ENCODE data around the gene TNFAIP1.
"Not testable (repeated sequence)": the region's sequence is repeated elsewhere in the genome, so short reads cannot be mapped to it uniquely, and the experiment has no call there.

TNFAIP1 gene

DNA sequence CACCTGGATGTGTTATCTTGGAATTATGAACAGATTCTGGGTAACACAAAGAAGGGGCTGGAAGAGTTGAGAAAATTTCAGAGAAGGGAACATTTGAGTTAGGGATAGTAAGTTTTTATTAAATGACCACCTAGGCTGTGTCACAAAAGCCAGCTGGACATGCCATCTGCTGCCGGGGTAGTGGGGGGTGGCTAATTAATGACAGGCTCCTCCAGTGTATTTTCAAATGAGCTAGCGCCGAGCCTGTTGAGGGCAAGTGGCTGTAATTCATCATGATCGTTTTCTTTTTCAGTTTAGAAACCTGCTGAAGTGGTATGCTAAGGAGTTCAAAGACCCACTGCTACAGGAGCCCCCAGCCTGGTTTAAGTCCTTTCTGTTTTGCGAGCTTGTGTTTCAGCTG lies 10.3 kb upstream of the TNFAIP1 start:
- DNase-seq (ENCODE audit: low spot score), result no peak

DNA sequence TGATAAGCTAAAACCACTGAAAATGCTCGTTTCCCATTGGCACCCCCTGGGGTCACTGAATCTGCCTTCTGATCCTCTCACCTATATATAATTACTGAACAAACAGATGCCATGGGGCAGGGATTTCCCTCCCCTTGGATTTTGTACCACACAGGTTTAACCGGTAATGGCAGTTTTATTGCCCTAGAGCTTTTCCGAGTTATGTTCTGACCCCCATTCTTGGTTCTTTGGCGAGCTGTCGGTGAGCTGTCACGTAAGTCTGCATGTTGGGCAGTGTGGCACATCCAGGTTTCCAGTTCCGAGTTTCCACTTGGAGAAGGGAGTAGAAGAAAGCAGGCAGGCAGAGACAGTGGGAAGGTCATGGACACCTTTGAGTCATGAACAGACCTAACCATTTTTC lies 9.4 kb upstream of the TNFAIP1 start:
- no peak for DNase-seq (ENCODE audit: low spot score)

DNA sequence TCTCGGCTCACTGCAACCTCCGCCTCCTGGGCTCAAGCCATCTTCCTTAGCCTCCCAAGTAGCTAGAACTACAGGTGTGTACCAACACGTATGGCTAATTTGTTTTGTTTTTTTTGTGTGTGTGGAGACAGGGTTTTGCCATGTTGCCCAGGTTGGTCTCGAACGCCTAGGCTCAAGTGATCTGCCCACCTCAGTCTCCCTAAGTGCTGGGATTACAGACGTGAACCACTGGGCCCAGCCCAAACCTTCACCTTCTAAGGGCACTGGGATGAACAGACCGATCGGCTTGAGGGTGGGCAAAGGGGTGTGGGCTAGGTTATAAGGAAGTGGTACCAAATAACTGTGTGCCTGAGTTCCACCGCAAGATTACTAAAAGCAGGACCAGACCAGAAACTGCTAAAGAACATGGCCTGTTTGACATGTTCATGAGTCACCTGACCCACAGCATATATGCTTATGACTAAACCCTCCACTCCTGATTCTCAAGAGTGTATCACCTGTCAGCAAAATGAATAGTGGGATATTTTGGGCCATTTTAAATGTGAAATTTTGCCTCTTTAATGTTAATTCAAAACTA lies 8.4 kb upstream of the TNFAIP1 start:
- DNase-seq (ENCODE audit: low spot score), result no peak

DNA sequence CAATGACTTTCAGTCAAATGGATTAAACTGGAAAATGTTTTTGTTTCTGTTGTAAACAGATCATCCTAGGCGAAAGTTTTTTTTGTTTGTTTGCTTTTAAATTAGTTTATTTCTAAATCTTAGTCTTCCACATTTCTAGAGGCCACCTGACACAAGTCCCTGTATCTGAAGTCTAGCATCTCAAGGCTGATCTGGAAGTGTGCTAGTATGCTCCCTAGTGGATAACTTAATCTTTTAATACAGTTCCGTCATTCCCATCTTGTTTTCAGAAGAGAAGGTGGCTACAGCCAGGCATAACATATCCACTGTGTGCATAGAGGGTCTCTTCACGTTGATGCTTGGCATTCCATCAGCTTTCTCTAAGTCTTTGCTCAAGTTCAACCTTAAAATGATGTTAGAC lies 7.9 kb upstream of the TNFAIP1 start:
- no peak for DNase-seq (ENCODE audit: low spot score)

DNA sequence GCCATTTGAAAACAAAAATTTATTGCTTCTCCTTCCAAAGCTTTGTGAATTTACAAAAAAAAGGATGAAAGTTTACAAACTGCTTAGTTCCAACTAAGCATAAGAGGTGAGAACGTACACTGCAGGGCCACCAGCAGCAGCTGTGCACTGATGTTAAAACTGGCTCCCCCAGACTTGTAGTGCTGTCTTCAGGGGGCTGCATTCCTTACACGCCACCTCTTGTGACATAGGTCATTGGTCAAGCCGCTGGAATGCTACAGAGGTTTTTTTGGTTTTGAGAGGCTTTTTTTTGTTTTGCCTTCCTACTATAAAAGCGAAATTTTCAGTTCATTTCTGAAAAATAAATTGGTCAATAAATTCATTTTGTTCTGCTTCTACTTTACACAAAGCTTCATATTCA lies 7.2 kb upstream of the TNFAIP1 start:
- no peak for DNase-seq (ENCODE audit: low spot score)

DNA sequence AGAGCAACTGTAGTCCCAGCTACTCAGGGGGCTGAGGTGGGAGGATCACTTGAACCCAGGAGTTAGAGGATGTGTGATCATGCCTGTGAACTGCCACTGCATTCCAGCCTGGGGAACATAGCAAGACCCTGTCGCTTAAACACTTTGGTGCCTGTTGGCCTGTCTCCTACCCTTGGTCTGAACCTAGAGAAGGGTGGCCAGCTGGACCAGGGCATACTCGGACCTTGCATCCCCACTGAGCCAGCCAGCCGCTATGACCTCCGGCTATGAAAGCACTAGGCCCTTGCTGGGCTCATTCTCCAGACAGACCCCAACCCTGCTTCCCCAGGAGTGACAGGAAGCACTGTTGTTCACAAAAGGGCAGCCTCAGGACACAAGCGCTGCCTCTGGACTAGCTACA lies 4.9 kb upstream of the TNFAIP1 start:
- no peak for DNase-seq (ENCODE audit: low spot score)

DNA sequence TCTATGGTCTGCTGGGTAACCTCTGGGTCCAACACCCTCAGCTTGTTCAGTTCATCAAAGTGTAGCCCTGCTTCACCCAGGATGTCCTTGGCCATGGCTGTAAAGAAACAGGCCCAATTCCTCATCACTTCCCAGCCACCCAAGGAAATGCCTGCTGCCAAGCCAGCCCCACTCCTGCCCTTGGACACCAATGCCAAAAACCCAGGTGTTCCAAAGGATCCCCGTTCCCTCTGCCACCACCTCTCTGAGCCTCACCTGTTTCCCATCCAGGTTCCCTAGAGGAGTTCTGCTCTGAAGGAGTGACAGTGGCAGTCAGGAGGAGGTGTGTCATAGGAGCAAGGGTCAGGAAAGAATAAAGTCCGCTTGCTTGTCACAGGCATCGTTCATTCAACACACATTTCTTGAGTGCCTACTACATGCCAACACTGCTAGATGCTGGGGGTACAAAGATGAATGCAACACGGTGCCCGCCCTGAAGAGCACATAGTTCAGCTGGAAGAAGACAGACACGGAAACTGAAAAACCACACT lies 3.6 kb upstream of the TNFAIP1 start:
- no peak for DNase-seq (ENCODE audit: low spot score)

DNA sequence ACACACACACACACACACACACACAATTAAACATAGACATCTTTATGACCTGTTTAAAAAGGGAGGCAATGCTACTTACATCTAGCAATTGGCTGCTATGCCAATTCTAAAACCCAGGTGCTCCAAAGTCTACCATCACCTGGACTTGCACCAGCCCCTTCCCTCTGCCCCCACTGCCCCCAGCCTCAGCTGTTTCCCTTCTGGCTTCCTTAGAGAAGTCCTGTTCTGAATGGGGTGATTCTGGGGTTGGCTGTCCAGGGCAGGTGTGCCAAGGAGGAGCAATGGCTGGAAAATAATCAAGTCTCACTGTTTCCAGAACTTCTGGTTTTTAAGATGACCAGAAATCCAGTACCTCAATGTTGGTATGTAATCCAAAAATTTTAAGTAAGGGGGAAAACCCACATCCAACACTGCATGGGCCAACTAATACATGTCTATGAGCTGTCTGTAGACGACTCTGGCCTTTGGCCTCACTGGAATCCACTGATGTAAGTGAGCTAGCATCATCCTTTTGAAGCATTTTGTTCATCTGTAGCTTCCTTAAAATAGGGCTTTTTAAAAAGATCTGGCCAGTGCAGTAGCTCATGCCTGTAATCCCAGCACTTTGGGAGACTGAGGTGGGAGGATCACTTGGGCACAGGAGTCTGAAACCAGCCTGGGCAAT lies 2.3 kb upstream of the TNFAIP1 start:
- no peak for DNase-seq (ENCODE audit: low spot score)

DNA sequence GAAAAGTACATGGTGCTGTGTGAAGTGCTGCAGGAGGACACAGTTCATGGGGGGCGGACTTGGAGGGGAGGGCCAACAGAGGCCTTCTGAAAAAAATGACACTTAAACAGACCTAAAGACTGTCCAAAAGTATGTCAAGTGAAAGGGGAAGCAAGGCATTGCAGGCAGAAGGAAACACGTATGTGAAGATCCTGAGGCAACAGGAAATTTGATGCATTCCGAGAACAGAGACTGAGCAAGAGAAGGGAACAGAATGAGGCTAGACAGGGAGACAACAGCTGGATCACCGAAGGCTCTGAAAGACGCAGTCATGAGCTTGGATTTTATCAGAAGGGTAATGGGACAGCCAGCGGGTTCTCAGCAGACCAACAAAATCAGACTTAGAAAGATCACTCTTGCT lies 1.4 kb upstream of the TNFAIP1 start:
- no peak for DNase-seq (ENCODE audit: low spot score)

DNA sequence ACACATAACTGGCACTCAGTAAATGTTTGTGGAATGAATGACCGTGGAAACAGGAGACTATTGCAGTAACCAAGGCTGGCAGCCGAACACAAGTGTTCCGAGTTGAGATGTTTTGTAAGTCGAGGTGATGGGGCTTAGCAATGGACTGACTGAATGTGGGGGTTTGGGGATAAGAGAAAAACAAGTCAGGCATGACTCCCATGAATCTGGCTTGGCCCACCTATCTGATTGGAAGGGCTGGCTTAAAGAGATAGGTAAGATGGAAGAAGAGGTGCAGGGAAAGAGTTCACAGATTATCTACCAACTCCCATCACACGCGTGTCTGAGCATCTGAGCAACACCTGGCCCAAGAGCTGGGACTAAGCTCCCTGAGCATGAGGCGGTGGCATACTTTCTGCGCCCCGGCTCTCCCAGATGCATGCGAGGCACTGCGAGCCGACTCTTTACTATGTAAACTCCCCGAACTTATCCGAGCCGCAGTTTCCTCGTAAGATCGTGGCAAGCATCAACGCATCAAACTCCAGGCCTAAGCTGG lies 828 bp upstream of the TNFAIP1 start:
- no peak for DNase-seq (ENCODE audit: low spot score)

DNA sequence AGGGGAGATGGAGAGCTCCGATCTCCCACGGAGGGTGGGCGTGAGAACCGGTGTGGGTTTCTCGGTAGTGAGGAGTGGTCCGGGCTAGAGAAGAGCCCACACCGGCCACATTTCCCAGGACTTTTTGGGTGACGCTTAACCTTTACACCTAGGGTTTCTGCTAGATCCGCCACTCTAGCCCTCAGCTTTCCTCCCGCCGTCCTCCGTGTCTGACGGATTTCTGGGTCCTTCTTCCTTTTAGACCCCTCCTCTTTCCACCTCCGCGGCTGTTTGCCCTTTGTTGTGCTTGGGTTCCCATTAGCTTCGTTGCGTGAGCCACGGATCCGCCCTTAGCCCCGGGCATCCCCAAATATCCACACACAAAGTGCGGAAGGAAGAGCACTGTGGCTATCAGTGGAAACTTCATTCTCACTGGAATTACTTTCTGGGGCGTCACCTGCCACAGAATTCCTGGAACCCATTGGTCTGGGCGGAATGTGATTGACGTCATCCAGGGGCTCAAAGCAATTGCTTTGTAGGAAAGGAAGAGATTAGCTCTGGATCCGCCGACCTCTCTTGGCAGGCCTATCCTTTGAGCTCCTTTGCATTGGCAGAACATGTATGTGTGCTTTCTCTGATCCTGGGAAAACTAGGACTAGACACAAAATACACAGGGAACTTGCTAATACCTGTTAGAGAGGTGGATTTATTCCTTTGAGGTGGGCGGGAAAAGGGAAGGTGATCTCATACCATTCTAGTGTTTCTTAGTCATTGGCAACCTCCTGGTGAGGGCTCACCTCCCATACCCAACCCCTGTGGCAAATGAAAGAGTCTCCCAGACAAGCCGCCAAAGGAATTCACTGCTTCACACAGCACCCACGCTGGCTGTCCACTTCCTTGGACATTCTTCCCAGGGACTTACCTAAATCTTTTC lies 654 bp downstream of the TNFAIP1 start:
- DNase-seq (ENCODE audit: low spot score), result peak; percentile 32

DNA sequence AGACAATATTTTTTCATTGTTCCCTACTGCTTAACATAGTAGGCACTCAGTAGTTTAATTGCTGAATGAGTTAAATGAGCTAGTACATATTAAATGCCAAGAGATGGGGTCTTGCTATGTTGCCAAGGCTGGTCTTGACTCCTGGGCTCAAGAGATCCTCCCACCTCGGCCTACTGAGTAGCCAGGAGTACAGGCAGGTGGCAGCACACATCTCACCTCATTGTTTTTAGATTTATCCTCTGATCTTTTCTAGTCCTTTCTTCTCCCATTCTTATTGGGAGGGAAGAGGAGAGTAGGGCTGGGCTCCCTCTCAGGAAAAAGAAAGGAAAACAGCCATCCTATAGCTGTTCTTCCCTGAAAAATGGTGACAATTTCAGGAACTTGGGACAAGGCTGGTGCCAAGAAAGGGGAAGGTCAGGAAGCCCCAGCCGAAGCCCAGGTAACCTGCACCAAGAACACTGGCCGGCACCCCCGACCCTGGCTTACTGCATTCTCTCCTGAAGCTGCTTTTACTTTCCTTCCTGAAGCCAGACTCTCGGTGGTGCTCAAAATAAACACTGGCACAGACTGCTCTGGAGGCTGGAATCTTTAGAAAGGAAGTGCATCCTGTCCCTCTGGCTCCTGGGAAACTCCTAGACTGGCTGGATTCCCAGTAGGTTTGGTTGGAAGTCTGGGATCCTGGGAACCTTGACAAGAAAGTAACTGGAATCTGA lies 2.7 kb downstream of the TNFAIP1 start:
- DNase-seq (ENCODE audit: low spot score), result no peak

DNA sequence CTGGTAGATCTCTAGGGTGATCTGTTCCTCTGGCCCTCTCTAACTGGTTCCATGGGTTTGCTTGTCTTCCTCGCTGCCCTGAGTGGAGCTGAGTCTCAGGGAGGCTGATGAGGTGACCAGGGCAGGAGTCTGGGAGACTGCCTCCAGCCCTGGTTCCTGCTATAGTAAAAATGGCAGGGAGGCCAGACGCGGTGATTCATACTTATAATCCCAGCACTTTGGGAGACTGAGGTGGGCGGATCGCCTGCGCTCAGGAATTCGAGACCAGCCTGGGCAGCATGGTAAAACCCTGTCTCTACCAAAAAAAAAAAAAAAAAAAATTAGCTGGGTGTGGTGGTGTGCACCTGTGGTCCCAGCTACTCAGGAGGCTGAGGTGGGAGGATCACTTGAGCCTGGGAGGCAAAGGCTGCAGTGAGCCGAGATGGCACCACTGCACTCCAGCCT lies 3.2 kb downstream of the TNFAIP1 start:
- not testable (repeated sequence) for DNase-seq (ENCODE audit: low spot score)

DNA sequence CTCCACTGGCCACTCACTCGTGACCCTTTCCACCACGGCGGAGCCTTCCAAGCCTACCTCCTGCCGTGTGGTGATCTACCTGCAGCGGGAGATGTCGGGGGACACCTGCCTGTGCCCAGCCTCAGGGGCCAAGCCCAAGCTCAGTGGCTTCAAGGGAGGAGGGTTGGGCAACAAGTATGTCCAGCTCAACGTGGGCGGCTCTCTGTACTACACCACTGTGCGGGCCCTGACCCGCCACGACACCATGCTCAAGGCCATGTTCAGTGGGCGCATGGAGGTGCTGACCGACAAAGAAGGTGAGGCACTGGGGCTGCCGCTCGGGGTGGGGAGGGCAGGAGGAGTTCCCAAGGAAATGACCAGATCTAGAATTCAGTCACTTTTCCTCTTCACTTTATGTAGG lies 3.9 kb downstream of the TNFAIP1 start:
- DNase-seq (ENCODE audit: low spot score), result no peak

DNA sequence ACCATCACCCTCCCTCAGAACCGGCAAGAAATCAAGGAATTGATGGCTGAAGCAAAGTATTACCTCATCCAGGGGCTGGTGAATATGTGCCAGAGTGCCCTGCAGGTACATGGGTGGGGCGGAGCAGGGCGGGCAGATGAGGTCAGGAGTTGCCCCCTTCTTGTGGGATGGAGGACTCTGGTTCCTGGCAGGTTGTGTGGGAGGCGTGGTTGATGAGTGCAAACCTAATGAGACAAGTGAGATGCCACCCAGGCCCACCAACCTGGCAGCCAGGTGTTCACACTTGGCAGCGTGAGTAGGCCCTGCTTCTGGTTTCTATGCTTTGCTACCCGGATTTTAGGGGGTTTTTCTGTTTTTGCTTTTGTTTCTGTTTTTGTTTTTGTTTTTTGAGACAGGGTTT lies 4.8 kb downstream of the TNFAIP1 start:
- DNase-seq (ENCODE audit: low spot score), result no peak

DNA sequence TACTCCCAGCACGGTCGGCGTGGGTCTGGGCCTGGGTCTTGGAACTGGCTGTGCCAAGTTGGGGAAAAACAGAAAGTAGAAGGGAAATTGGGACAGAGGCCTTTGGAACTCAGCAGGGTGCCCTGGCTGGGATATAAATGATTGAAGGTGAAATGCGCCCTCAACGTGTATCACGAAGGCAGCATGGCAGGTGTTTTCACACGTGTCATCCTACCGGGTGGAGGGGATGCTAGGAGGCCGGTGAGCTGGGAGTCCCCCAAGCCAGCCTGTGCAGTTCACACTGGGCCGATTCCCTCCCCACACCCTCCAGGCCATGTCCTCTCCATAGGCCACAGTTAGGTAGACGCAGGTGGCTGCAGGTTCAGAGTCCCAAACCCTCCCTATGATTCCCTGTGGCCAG lies 6.0 kb downstream of the TNFAIP1 start:
- DNase-seq (ENCODE audit: low spot score), result no peak

DNA sequence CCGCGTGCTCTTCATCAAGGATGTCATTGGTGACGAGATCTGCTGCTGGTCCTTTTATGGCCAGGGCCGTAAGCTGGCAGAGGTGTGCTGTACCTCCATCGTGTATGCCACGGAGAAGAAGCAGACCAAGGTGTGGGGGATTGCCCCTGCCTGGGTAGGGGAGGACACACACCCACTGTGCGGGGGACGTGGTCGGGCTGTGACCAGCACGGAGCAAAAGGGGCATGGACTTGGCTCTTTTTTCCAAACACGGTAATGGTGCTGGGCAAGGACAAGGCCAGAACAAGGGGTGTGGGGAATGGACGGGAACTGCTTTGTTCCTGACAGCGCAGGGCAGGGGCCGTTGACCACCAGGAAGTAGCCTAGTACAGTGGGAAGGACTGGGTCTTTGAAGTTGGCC lies 6.8 kb downstream of the TNFAIP1 start:
- no peak for DNase-seq (ENCODE audit: low spot score)

DNA sequence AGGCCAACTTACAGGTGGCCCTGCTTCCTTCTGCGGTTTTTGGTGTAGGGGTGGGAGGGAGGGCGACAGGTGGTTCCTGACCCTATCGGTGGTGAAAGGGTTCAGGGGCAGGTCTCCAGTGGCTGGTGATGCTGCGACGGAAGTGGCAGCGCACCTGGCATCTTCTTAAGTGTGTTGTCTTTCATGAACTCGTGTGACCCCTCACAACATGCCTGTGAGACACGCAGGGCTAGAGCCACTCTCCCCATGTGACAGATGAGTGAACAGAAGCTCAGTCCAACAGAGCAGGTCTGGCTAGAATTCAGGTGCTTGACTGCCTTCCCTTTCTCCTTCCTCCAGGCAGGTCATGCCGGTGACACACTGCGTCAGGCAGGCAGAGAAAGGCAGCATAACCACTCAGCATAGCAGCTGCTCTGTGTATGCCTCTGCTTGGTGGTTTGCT lies 8.0 kb downstream of the TNFAIP1 start:
- DNase-seq (ENCODE audit: low spot score), result no peak

DNA sequence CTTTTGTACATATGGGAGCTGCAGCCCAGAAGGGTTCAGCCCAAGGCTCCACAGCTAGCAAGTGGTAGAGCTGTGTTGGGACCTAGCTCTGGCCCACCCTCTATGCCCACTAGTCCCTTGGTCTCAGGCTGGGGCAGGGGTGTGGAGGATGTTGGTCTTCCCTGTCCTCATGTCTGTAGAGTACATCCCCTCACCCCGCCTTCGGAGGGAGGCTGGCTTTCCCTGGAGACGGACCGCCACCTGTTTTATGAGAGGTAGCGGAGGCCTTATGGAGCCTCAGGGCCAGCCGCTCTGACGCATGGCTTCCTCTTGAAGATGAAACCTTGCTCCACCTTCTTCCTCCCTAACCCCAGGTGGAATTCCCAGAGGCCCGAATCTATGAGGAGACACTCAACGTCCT lies 8.4 kb downstream of the TNFAIP1 start:
- no peak for DNase-seq (ENCODE audit: low spot score)

DNA sequence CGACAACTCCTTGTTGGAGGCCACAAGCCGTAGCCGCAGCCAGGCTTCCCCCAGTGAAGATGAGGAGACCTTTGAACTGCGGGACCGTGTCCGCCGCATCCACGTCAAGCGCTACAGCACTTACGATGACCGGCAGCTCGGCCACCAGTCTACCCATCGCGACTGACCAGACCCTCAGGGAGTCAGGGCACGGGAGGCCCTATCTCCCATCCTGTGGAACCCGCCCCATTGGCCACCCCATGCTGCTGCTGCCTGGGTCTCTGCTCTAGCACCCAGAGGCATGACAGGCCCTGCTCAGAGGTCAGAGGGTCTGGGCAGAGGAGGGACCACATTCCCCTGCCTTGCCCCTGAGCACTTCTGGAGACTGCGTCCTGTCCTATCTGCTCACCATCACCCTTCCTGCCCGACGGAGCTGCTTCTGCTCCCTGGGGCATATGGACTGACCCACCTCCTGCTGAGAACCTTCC lies 8.9 kb downstream of the TNFAIP1 start:
- no peak for DNase-seq (ENCODE audit: low spot score)

DNA sequence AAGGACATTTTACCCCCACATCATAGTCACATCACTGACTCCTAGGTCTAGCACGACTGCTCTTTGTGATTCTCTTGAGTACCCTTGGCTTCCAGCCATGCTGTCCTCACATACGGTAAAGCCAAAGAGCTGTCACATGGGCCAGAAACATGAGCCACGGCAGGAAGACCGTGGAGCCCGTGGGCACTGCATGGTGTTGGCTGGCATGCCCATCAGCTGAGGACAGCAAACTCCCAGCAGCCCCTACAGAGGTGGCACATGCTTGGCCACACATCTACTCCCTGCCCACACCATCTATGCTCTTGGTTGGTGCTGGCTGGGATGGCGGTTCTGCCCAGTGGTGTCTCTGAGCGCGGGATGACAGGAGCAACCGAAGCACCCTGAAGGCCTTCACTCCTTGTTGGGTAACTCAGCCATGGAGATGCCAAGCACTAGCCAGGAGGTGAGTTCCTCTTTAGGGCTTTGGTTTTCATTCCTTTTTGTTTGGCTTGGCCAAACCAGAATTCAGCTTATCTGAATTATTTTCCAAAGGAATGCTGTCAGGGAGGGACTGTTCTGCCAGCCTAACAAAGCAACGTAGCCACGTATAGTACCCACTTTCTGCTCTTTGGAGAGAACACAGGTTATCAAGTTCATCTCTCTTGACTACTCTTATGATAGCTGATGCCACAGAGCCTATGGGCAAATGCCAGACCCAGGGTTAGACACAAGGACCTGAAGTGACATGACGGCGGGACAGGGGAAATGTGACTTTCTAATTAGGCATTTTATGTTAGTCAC lies 10.0 kb downstream of the TNFAIP1 start:
- DNase-seq (ENCODE audit: low spot score), result no peak

Data from COLO829 (cell line).